ES-I3 (cell line): ENCODE measurements around the gene NIM1K.
"Not testable (repeated sequence)": the region's sequence is repeated elsewhere in the genome, so short reads cannot be mapped to it uniquely, and the experiment has no call there.

Experiments
- H3K36me3 ChIP-seq: 2 replicates; pipeline ENCODE4 v1.6.1; 2013; ENCODE audit warnings: mild to moderate bottlenecking, low read length, control low read depth, moderate library complexity; ENCODE audit not compliant: insufficient read depth
- H3K4me1 ChIP-seq: 2 replicates; pipeline ENCODE4 v1.6.1; 2013; ENCODE audit warnings: mild to moderate bottlenecking, control low read depth, low read length; ENCODE audit not compliant: insufficient read depth
- H3K9ac ChIP-seq: 2 replicates; pipeline ENCODE4 v1.6.1; 2013; ENCODE audit warnings: low read depth, mild to moderate bottlenecking, low read length, moderate library complexity
- H3K9me3 ChIP-seq: 2 replicates; pipeline ENCODE4 v1.6.1; 2013; ENCODE audit warnings: mild to moderate bottlenecking, low read length, moderate library complexity; ENCODE audit not compliant: control insufficient read depth, insufficient read depth

Gene NIM1K

GRCh38 chr5:43197535-43197934 is 5.5 kb downstream of the NIM1K start:
- Histone ChIP-seq H3K4me1 (no peaks in the 10 kb centered on the region; the same call in 1 of the 2 replicates), H3K36me3 (no peaks in the 10 kb centered on the region)

DNA sequence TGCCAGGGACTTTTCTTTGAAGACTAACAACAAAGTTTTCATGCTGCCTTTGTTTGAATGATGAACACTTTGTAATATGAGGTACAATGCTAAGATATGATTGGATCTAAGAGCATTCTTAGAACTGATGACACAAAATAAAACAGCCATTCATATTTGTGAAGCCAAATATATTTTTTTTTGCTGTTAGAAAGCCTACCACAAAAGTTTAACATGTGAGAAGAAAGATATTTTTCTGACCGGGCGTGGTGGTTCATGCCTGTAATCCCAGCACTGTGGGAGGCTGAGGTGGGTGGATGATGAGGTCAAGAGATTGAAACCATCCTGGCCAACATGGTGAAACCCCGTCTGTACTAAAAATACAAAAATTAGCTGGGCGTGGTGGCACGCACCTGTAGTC is 9.4 kb downstream of the NIM1K start:
- H3K36me3 ChIP-seq, H3K9me3 ChIP-seq, H3K9ac ChIP-seq: not testable (repeated sequence)

More at GRCh38 chr5:43197535-43197934, 5.5 kb downstream of the NIM1K start:
- no peaks in the 10 kb centered on the region for H3K9me3 ChIP-seq
- no peak overlapping the region for H3K9ac ChIP-seq

DNA sequence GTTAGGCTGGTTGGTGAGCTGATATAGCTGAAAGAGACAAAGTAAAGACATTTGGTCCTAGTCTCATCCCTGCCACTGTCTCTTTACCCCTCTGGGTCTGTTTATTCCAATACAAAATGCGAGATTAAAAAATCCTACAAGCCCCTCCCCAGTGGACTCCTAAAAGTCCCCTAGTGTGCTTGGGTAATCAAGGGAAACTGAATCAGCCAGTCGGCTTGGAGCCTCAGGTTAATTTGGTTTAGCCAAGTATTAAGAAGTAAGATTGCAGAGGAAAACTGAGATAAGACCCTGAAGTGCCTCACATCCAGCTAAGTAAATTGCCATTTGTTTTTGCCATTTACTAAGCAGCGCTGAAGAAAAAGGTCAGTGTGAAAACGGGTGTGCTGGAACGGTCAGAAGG is 10.4 kb downstream of the NIM1K start:
- H3K36me3 ChIP-seq = no peaks in the 10 kb centered on the region
- H3K9me3 ChIP-seq = no peaks in the 10 kb centered on the region
- H3K9ac ChIP-seq = no peak overlapping the region
- no peaks in the 10 kb centered on the region for H3K4me1 ChIP-seq

More for the DNA sequence above, 9.4 kb downstream of the NIM1K start:
- not testable (repeated sequence) for H3K4me1 ChIP-seq

DNA sequence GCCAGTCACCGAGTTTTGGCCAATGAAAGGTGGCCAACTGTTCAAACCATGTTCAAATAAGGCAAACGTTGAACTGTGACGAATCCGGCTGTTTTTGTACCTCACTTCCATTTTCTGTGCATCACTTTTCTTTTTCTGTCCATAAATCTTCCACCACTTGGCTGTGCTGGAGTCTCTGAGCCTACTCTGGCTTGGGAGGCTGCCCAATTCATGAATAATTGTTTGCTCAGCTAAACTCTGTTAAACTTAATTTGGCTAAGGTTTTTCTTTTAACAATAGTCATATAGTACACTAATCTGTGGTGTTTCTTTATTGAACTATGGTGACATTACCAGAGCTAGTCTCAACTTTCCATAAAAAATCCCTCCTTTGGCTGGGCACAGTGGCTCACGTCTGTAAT is 11.3 kb downstream of the NIM1K start:
- no peak overlapping the region for H3K9ac ChIP-seq

DNA sequence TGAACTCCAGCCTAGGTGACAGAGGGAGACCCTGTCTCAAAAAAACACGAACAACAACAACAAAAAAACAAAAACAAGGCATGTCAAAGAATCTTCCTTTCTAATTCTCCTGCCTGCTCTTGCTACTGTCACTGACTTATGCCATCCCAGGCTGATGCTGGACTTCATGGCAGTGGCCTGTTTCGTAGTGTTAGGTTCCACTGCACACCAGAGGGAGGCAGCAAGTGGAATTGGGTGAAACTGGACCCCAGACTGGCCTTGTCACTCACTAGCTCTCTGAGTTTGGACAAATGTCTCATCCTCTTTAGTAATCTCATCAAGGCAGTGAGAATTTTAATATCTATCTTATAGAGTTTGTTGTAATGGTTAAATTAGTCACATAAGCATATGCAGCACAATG is 12.9 kb downstream of the NIM1K start:
- Histone ChIP-seq H3K9ac (no peak overlapping the region), H3K36me3 (no peaks in the 10 kb centered on the region), H3K4me1 (no peaks in the 10 kb centered on the region), H3K9me3 (no peaks in the 10 kb centered on the region)

More for the DNA sequence above, 11.3 kb downstream of the NIM1K start:
- H3K36me3 ChIP-seq = no peaks in the 10 kb centered on the region
- H3K9me3 ChIP-seq = no peaks in the 10 kb centered on the region
- no peaks in the 10 kb centered on the region for H3K4me1 ChIP-seq

- Histone ChIP-seq H3K9me3 (no peaks in the 10 kb centered on the region), H3K4me1 (0 out of 2 replicates have a peak, but pooled peaks cover 5% of the 10 kb centered on the region), H3K36me3 (no peaks in the 10 kb centered on the region), H3K9ac (no peak overlapping the region)
Observed at GRCh38 chr5:43207601-43208000, 15.6 kb downstream of the NIM1K start.

GRCh38 chr5:43208658-43209057 is 16.6 kb downstream of the NIM1K start:
- Histone ChIP-seq H3K36me3 (no peaks in the 10 kb centered on the region), H3K4me1 (0 out of 2 replicates have a peak, but pooled peaks cover 5% of the 10 kb centered on the region), H3K9me3 (no peaks in the 10 kb centered on the region), H3K9ac (no peak overlapping the region)

- H3K9ac ChIP-seq = no peak overlapping the region
- H3K9me3 ChIP-seq = no peaks in the 10 kb centered on the region
- H3K36me3 ChIP-seq = no peaks in the 10 kb centered on the region
- H3K4me1 ChIP-seq = 0 out of 2 replicates have a peak, but pooled peaks cover 5% of the 10 kb centered on the region
Observed at GRCh38 chr5:43209060-43209459, 17.0 kb downstream of the NIM1K start.

DNA sequence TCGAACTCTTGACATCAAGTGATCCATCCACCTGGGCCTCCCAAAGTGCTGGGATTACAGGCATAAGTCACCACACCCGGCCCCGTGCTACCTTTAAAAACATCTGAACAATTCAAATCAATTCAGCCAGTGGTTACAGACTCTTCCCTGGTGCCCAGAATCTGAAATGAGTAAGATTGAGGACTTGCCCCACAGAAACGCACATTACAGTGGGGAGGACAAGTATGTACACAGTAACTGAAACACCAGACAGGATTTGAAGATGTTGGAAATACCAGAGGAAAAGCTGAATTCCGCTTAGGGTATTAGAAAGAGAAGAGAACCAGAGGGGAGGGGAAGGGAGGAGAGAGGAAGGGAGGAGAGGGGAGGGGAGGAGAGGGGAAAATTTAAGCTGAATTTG is 17.8 kb downstream of the NIM1K start:
- no peaks in the 10 kb centered on the region for H3K36me3 ChIP-seq
- no peak overlapping the region for H3K9ac ChIP-seq
- no peaks in the 10 kb centered on the region for H3K9me3 ChIP-seq
- 0 out of 2 replicates have a peak, but pooled peaks cover 5% of the 10 kb centered on the region for H3K4me1 ChIP-seq

DNA sequence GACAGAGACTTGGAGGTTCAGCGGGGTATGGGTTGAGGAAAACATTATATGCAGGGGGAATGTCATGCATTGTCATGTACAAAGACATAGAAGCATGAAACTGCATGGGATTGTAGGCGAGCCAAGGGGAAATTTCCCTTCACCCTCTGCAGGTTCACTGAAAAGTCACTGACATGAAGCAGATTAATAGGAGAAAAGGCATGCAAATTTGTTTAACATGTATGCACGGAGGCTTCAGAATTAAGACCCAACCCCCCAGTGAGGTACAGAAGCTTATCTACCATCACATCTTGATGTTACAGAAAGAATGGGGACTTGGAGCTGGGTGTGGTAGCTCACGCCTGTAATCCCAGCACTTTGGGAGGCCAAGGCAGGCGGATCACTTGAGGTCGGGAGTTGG is 18.5 kb downstream of the NIM1K start:
- H3K36me3 ChIP-seq = no peaks in the 10 kb centered on the region
- no peaks in the 10 kb centered on the region for H3K9me3 ChIP-seq
- 0 out of 2 replicates have a peak, but pooled peaks cover 5% of the 10 kb centered on the region for H3K4me1 ChIP-seq
- H3K9ac ChIP-seq = no peak overlapping the region

DNA sequence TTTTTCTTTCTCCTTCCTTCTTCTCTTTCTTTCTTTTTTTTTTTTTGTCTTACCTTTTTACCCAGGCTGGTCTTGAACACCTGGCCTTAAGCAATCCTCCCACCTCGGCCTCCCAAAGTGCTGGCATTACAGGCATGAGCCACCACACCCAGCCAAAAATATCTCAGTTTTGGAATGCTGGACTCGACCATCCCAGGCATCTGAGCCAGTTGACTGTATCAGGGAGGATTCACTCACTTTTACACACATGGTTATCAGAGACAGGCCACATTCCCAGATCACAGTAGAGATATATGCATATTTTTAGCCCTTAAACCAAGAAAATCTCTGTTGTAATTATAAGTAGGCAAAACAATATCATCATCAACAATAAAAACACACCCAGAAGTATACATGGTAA is 21.9 kb downstream of the NIM1K start:
- 0 out of 2 replicates have a peak, but pooled peaks cover 5% of the 10 kb centered on the region for H3K4me1 ChIP-seq
- H3K9ac ChIP-seq = no peak overlapping the region
- no peaks in the 10 kb centered on the region for H3K9me3 ChIP-seq
- H3K36me3 ChIP-seq = no peaks in the 10 kb centered on the region

- no peak overlapping the region for H3K9ac ChIP-seq
- no peaks in the 10 kb centered on the region for H3K9me3 ChIP-seq
- H3K4me1 ChIP-seq = 0 out of 2 replicates have a peak, but pooled peaks cover 5% of the 10 kb centered on the region
- no peaks in the 10 kb centered on the region for H3K36me3 ChIP-seq
Observed at GRCh38 chr5:43215073-43215631, 23.1 kb downstream of the NIM1K start.

DNA sequence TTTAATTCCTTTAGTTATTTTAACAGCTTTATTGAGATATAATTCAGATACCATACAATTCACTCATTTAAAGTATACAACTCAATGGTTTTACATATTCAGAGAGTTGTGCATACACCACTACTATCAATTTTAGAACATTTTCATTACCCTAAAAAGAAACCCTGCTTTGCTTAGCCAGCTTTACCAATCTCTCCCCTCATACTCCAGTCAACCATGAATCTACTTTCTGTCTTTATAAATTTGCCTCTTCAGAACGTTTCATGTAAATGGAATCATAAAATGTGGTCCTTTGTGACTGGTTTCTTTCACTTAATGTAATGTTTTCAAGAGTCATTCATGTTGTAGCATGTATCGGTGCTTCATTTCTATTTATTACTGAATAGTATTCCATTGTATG is 24.9 kb downstream of the NIM1K start:
- no peaks in the 10 kb centered on the region for H3K4me1 ChIP-seq
- no peaks in the 10 kb centered on the region for H3K36me3 ChIP-seq
- H3K9me3 ChIP-seq = no peaks in the 10 kb centered on the region
- H3K9ac ChIP-seq = no peak overlapping the region

GRCh38 chr5:43219120-43219519 is 27.1 kb downstream of the NIM1K start:
- Histone ChIP-seq H3K9me3 (no peaks in the 10 kb centered on the region), H3K4me1 (no peaks in the 10 kb centered on the region), H3K36me3 (no peaks in the 10 kb centered on the region), H3K9ac (no peak overlapping the region)

- Histone ChIP-seq H3K4me1 (no peaks in the 10 kb centered on the region), H3K9me3 (no peaks in the 10 kb centered on the region), H3K36me3 (no peaks in the 10 kb centered on the region), H3K9ac (no peak overlapping the region)
Observed at GRCh38 chr5:43221502-43221901, 29.5 kb downstream of the NIM1K start.
